HG03558 (cell line): Measurements from ENCODE around the gene LRMDA.
"Not testable (repeated sequence)": the region's sequence is repeated elsewhere in the genome, so short reads cannot be mapped to it uniquely, and the experiment has no call there.

ENCODE experiments used
- ATAC-seq: cut with Tn5 transposase; IDR thresholded peaks from one replicate; pipeline ENCODE4 v1.9.1; 2021; ENCODE audit warnings: moderate number of reproducible peaks; ENCODE audit not compliant: unreplicated experiment; ENCODE audit errors: extremely low read depth

LRMDA gene

GRCh38 chr10:76138906-76139305 is 707.5 kb downstream of the LRMDA start:
- no peak for ATAC-seq

- no peak for ATAC-seq
Measured at GRCh38 chr10:76139431-76139830, 708.0 kb downstream of the LRMDA start.

- ATAC-seq, result no peak
Measured at GRCh38 chr10:76141376-76141775, 710.0 kb downstream of the LRMDA start.

- ATAC-seq, result not testable (repeated sequence)
Measured at GRCh38 chr10:76148217-76148616, 716.8 kb downstream of the LRMDA start.

GRCh38 chr10:76149182-76149581 is 717.8 kb downstream of the LRMDA start:
- ATAC-seq, result no peak

GRCh38 chr10:76149602-76150138 is 718.2 kb downstream of the LRMDA start:
- no peak for ATAC-seq

GRCh38 chr10:76150139-76150875 is 718.9 kb downstream of the LRMDA start:
- ATAC-seq, result no peak

- ATAC-seq, result no peak
Measured at GRCh38 chr10:76150876-76151288, 719.5 kb downstream of the LRMDA start.

- no peak for ATAC-seq
Measured at GRCh38 chr10:76152186-76152585, 720.8 kb downstream of the LRMDA start.

- no peak for ATAC-seq
Measured at GRCh38 chr10:76155961-76156360, 724.5 kb downstream of the LRMDA start.

GRCh38 chr10:76160446-76161300 is 729.2 kb downstream of the LRMDA start:
- no peak for ATAC-seq

- ATAC-seq, result no peak
Measured at GRCh38 chr10:76161301-76161582, 729.8 kb downstream of the LRMDA start.

- no peak for ATAC-seq
Measured at GRCh38 chr10:76168437-76168836, 737.0 kb downstream of the LRMDA start.

GRCh38 chr10:76169246-76169645 is 737.8 kb downstream of the LRMDA start:
- no peak for ATAC-seq

GRCh38 chr10:76172020-76172419 is 740.6 kb downstream of the LRMDA start:
- no peak for ATAC-seq

GRCh38 chr10:76175533-76176165 is 744.2 kb downstream of the LRMDA start:
- ATAC-seq, result no peak

GRCh38 chr10:76176166-76176550 is 744.7 kb downstream of the LRMDA start:
- ATAC-seq, result no peak

GRCh38 chr10:76177936-76178335 is 746.5 kb downstream of the LRMDA start:
- no peak for ATAC-seq

- no peak for ATAC-seq
Measured at GRCh38 chr10:76178532-76179292, 747.3 kb downstream of the LRMDA start.

- no peak for ATAC-seq
Measured at GRCh38 chr10:76179806-76180205, 748.4 kb downstream of the LRMDA start.
